Fibroblast of lung (primary cell): ENCODE results near the gene TGDS. TPM values are rescaled to one million over a fixed set of nuclear protein-coding genes. Genes with fewer than 3 reads are reported as not detected.
A peak's percentile ranks its signal among the peaks of the same experiment; 100 is the strongest.

ENCODE experiments used
- DNase-seq, 2 donors: peaks; one replicate each; pipeline versions ENCODE4 v3.0.0 to v3.0.0-alpha.2; 2010; ENCODE audit warnings: low read depth in 2 of 2
- H2AFZ ChIP-seq: 2 replicates; pipeline ENCODE4 v1.5.1; 2012; ENCODE audit warnings: low read length, control low read depth, inconsistent platforms
- H3K27ac ChIP-seq: 2 replicates; pipeline ENCODE4 v1.5.1; 2011; ENCODE audit warnings: low read length, control low read depth; ENCODE audit not compliant: insufficient read depth
- H3K27me3 ChIP-seq: 2 replicates; pipeline ENCODE4 v1.5.1; 2011; ENCODE audit warnings: mild to moderate bottlenecking, low read length; ENCODE audit not compliant: control insufficient read depth, insufficient read depth
- H3K36me3 ChIP-seq: 2 replicates; pipeline ENCODE4 v1.5.1; 2011; ENCODE audit warnings: low read length; ENCODE audit not compliant: control insufficient read depth, insufficient read depth
- H3K4me1 ChIP-seq: 2 replicates; pipeline ENCODE4 v1.5.1; 2011; ENCODE audit warnings: low read length; ENCODE audit not compliant: control insufficient read depth, insufficient read depth; ENCODE audit errors: extremely low read depth
- H3K4me2 ChIP-seq: 2 replicates; pipeline ENCODE4 v1.5.1; 2011; ENCODE audit warnings: low read length, control low read depth; ENCODE audit not compliant: insufficient read depth; ENCODE audit errors: extremely low read depth
- H3K4me3 ChIP-seq, 4 experiments: fragments of 200-600 bp in 1 of 4; sonication (generic) in 1 of 4; replicated peaks in 1 of 4; 2 replicates each; pipeline ENCODE4 v1.5.1; 2011 to 2016; ENCODE audit warnings: low read length in 4 of 4, low read depth in 3 of 4, mild to moderate bottlenecking in 3 of 4, control low read depth in 2 of 4, inconsistent platforms in 1 of 4, mixed read lengths in 1 of 4; ENCODE audit not compliant: insufficient read depth in 1 of 4; ENCODE audit errors: control extremely low read depth in 1 of 4
- H3K79me2 ChIP-seq: 2 replicates; pipeline ENCODE4 v1.5.1; 2012; ENCODE audit warnings: mild to moderate bottlenecking, low read length, inconsistent platforms; ENCODE audit not compliant: control insufficient read depth, insufficient read depth
- H3K9ac ChIP-seq: 2 replicates; pipeline ENCODE4 v1.5.1; 2011; ENCODE audit warnings: mild to moderate bottlenecking, low read length, control low read depth; ENCODE audit not compliant: insufficient read depth
- H3K9me3 ChIP-seq: 2 replicates; pipeline ENCODE4 v1.5.1; 2012; ENCODE audit warnings: low read depth, low read length; ENCODE audit not compliant: control insufficient read depth, insufficient read depth
- H4K20me1 ChIP-seq: 2 replicates; pipeline ENCODE4 v1.5.1; 2011; ENCODE audit warnings: low read length; ENCODE audit not compliant: control insufficient read depth, insufficient read depth; ENCODE audit errors: extremely low read depth
- CTCF ChIP-seq, 2 donors: IDR thresholded peaks in 1 of 2; conservative IDR thresholded peaks in 1 of 2; 1 replicate in 1 of 2; 2 replicates in 1 of 2; pipeline ENCODE4 v1.5.1; 2011 to 2012; ENCODE audit warnings: low read length in 2 of 2, control low read depth in 1 of 2, inconsistent platforms in 1 of 2, low read depth in 1 of 2, mild to moderate bottlenecking in 1 of 2
- EZH2 ChIP-seq: IDR thresholded peaks from 2 replicates; pipeline ENCODE4 v1.5.1; 2012; ENCODE audit warnings: low read length, control low read depth, mild to moderate bottlenecking; ENCODE audit errors: missing control alignments
- polyA plus RNA-seq, 2 donors: library from polyadenylated mRNA; depleted of rRNA in 1 of 2; stranded (reverse) in 1 of 2; unstranded in 1 of 2; fragments of >200 nt; gene quantifications; 2 replicates each; pipeline ENCODE4 v1.2.1, GENCODE V29; 2011 to 2012; ENCODE audit warnings: missing spikeins in 1 of 2
- total RNA-seq: library from RNA; depleted of rRNA; stranded (reverse); fragments of >200 nt; gene quantifications from 2 replicates; pipeline ENCODE4 v1.2.1, GENCODE V29; 2014

Gene TGDS
- total and polyA plus RNA-seq, 2 donors (not counting 1 experiment from before 2014, with no cell fraction given) = 13.4 to 15.2 TPM

- peak overlapping the region; percentile 88 for H3K9ac ChIP-seq
- peak overlapping the region; percentile 88 for H3K27ac ChIP-seq
- H3K27me3 ChIP-seq = no peaks in the 10 kb centered on the region
- H3K36me3 ChIP-seq = peaks cover 1% of the 10 kb centered on the region
- no peaks in the 10 kb centered on the region for H3K9me3 ChIP-seq
- H3K4me3 ChIP-seq = peak overlapping the region; percentile 91 to 98 (median 93)
- no peaks in the 10 kb centered on the region for H4K20me1 ChIP-seq
- H3K79me2 ChIP-seq = peaks cover 23% of the 10 kb centered on the region
- DNase-seq = no peak
- H3K4me1 ChIP-seq = no peaks in the 10 kb centered on the region
- peak overlapping the region; percentile 36 for H3K4me2 ChIP-seq
- no peak for TF ChIP-seq EZH2
- TF ChIP-seq CTCF (conservative IDR thresholded peaks at IDR 0.05 in 1 of 2, IDR thresholded peaks at IDR 0.05 in 1 of 2; ENCODE audit: low read depth in 1 of 2, low read length in 2 of 2) = no peak
- no peak overlapping the region for H2AFZ ChIP-seq
Measured at GRCh38 chr13:94602467-94602866, 6.5 kb upstream of the TGDS start.

DNA sequence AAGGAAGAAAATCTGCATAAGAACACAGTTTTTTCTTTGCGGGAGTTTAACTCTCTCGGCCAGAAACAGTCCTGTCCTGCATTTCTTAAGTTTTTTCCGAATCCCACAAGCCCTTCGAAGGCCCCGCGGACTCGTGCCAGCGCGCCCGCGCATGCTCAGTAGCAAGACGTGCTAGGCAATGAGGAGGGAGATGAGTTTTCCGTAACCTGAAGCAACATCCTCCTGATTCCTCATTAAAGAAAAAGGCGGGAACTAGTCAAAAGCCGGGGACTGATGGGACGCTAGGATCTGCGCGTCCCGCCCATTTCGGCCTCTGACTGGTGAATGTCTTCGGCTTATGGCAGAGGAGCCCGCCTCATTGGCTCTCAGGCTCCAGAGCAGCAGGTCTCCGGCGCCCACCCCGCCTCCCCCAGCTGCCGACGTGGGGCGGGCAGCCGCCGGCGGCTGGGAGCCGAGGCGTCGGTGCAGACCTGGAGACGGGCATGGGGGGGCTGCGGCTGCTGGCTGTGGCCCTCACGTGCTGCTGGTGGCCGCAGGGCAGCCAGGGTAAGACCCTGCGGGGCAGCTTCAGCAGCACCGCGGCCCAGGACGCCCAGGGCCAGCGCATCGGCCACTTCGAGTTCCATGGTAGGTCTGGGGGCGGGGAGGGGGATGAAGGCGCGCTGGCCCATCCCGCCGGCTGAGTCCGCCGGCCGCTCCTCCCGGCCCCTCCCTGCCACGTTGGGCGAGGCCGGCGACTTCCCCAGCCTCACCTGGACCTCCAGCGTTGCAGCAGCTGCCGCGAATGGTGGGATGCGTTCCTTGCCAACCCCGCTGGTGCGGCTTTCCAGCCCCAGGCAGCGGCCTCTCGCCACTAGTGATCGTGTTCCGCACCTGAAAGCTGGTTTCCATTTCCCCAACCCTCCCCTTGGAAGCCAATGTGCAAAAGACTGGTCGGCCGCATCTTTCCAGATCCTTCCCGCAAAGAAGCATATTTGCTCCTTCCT lies 5.8 kb upstream of the TGDS start, which contains the start of gene GPR180:
TSS of gene GPR180 (plus strand) at position 412 of the 986 bp plus-strand sequence. CDS start at position 483, 71 bp downstream.
- peak within 1 kb of the TSS; percentile 88 for H3K27ac ChIP-seq
- peak within 1 kb of the TSS; percentile 88 for H3K9ac ChIP-seq
- TF ChIP-seq CTCF (conservative IDR thresholded peaks at IDR 0.05 in 1 of 2, IDR thresholded peaks at IDR 0.05 in 1 of 2; ENCODE audit: low read depth in 1 of 2, low read length in 2 of 2) = no peak
- TF ChIP-seq EZH2 = no peak
- no peaks in the 10 kb centered on the region for H3K4me1 ChIP-seq
- H3K4me3 ChIP-seq = peak within 1 kb of the TSS; percentile 91 to 98 (median 93)
- peak within 1 kb of the TSS; percentile 71 for H3K4me2 ChIP-seq
- peak; percentile 99 to 100 for DNase-seq
- H4K20me1 ChIP-seq = no peaks in the 10 kb centered on the region
- H2AFZ ChIP-seq = peak within 1 kb of the TSS; percentile 86
- peaks cover 23% of the 10 kb centered on the region for H3K79me2 ChIP-seq
- H3K9me3 ChIP-seq = no peaks in the 10 kb centered on the region
- H3K36me3 ChIP-seq = peaks cover 1% of the 10 kb centered on the region
- no peaks in the 10 kb centered on the region for H3K27me3 ChIP-seq

DNA sequence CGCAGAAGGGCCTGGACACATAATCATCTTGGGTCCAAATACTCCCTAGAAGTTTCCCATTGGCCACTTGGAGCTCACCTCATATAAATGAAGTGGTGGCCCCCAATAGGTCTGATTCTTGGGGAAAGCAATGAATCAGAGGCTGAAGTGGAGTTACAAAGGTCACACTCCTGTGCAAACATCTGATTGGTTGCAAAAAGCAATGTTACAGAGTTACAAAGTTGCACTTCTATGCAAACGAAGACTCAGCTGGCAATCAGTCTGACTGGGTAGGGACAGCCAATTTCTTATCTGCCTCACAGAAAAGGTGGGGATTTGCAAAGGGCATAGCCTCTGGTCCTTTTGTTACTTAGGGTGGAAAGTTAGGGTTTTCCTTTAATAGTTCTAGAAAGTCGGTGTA lies 3.9 kb upstream of the TGDS start:
- DNase-seq = no peak
- Histone ChIP-seq H3K9me3 (no peaks in the 10 kb centered on the region), H3K27ac (no peak overlapping the region), H3K9ac (no peak overlapping the region), H3K4me3 (no peak overlapping the region), H2AFZ (no peak overlapping the region), H3K4me1 (peaks cover 3% of the 10 kb centered on the region), H4K20me1 (no peaks in the 10 kb centered on the region), H3K79me2 (peaks cover 29% of the 10 kb centered on the region), H3K36me3 (peaks cover 1% of the 10 kb centered on the region), H3K27me3 (no peaks in the 10 kb centered on the region), H3K4me2 (no peak overlapping the region)
- TF ChIP-seq EZH2 = no peak
